MM.1S (cell line): ENCODE results near the gene MYL12A.

Experiments used
- DNase-seq: peaks from one replicate; pipeline ENCODE4 v3.0.0-alpha.2; 2015
- H2AFZ ChIP-seq: fragments of 300-600 bp; sonication (generic); 2 replicates; pipeline ENCODE4 v1.6.0; 2016; ENCODE audit warnings: antibody characterized with exemption, low read length
- H3F3A ChIP-seq: fragments of 300-600 bp; sonication (generic); 2 replicates; pipeline ENCODE4 v1.6.1; 2016; ENCODE audit warnings: mild to moderate bottlenecking, antibody characterized with exemption, low read length, moderate library complexity, mixed read lengths; ENCODE audit not compliant: insufficient read depth
- H3K27ac ChIP-seq: fragments of 300-600 bp; sonication (generic); 2 replicates; pipeline ENCODE4 v1.5.1; 2016; ENCODE audit warnings: mild to moderate bottlenecking, low read length
- H3K27me3 ChIP-seq: fragments of 300-600 bp; sonication (generic); replicated peaks from 2 replicates; pipeline ENCODE4 v1.6.0; 2016; ENCODE audit warnings: low read length; ENCODE audit not compliant: insufficient read depth
- H3K36me3 ChIP-seq: fragments of 300-600 bp; sonication (generic); replicated peaks from 2 replicates; pipeline ENCODE4 v1.6.1; 2016; ENCODE audit warnings: mild to moderate bottlenecking, low read length, mixed read lengths; ENCODE audit not compliant: insufficient read depth
- H3K4me1 ChIP-seq: fragments of 300-600 bp; sonication (generic); 2 replicates; pipeline ENCODE4 v1.6.1; 2016; ENCODE audit warnings: low read length, mixed read lengths
- H3K4me2 ChIP-seq: fragments of 300-600 bp; sonication (generic); 2 replicates; pipeline ENCODE4 v1.6.0; 2016; ENCODE audit warnings: low read depth, low read length
- H3K4me3 ChIP-seq: fragments of 300-600 bp; sonication (generic); 2 replicates; pipeline ENCODE4 v1.5.1; 2016; ENCODE audit warnings: low read length, mixed read lengths
- H3K79me2 ChIP-seq: fragments of 300-600 bp; sonication (generic); 2 replicates; pipeline ENCODE4 v1.6.1; 2016; ENCODE audit warnings: mixed run types, low read length, mixed read lengths
- H3K9ac ChIP-seq: fragments of 300-600 bp; sonication (generic); 2 replicates; pipeline ENCODE4 v1.6.1; 2016; ENCODE audit warnings: low read length, mixed read lengths
- H3K9me2 ChIP-seq: fragments of 300-600 bp; sonication (generic); replicated peaks from 2 replicates; pipeline ENCODE4 v1.6.1; 2016; ENCODE audit warnings: mild to moderate bottlenecking, low read length, mixed read lengths; ENCODE audit not compliant: insufficient read depth
- H3K9me3 ChIP-seq: fragments of 300-600 bp; sonication (generic); replicated peaks from 2 replicates; pipeline ENCODE4 v1.6.1; 2016; ENCODE audit warnings: mild to moderate bottlenecking, low read length, mixed read lengths; ENCODE audit not compliant: insufficient read depth
- H4K20me1 ChIP-seq: fragments of 300-600 bp; sonication (generic); 2 replicates; pipeline ENCODE4 v1.6.1; 2016; ENCODE audit warnings: mild to moderate bottlenecking, low read length, moderate library complexity, mixed read lengths; ENCODE audit not compliant: insufficient read depth
- CTCF ChIP-seq: fragments of 300-600 bp; sonication (generic); IDR thresholded peaks from 2 replicates; pipeline ENCODE4 v1.5.1; 2016; ENCODE audit warnings: antibody characterized with exemption, low read length, mixed read lengths
- EZH2 ChIP-seq: fragments of 300-600 bp; sonication (generic); optimal IDR thresholded peaks from 2 replicates; pipeline ENCODE3; 2017; ENCODE audit warnings: low read depth, mild to moderate bottlenecking, antibody characterized with exemption, low read length, mixed read lengths
- EZH2phosphoT487 ChIP-seq: fragments of 300-600 bp; sonication (generic); IDR thresholded peaks from 2 replicates; pipeline ENCODE4 v1.6.1; 2018; ENCODE audit warnings: antibody characterized with exemption, low read length

The MYL12A gene

GRCh38 chr18:3266062-3266608, 18.5 kb downstream of the MYL12A start:
- Histone ChIP-seq H4K20me1 (peaks cover 5% of the 10 kb centered on the region; the same call in 1 of the 2 replicates), H3K9ac (no peak overlapping the region), H3K9me3 (no peaks in the 10 kb centered on the region), H3K36me3 (no peaks in the 10 kb centered on the region), H3F3A (peaks cover 2% of the 10 kb centered on the region), H3K9me2 (no peaks in the 10 kb centered on the region), H2AFZ (no peak overlapping the region), H3K79me2 (peaks cover 89% of the 10 kb centered on the region), H3K4me2 (no peak overlapping the region), H3K27me3 (no peaks in the 10 kb centered on the region), H3K4me3 (no peak overlapping the region), H3K4me1 (peaks cover 12% of the 10 kb centered on the region; the same call in 1 of the 2 replicates), H3K27ac (no peak overlapping the region)
- TF ChIP-seq CTCF (no peak), EZH2 (no peak), EZH2phosphoT487 (no peak)
- DNase-seq, result no peak

GRCh38 chr18:3268306-3268705, 20.7 kb downstream of the MYL12A start:
- no peak overlapping the region for H3K4me2 ChIP-seq
- H3K9me2 ChIP-seq, result no peaks in the 10 kb centered on the region
- no peak overlapping the region for H3K27ac ChIP-seq
- TF ChIP-seq CTCF, result no peak
- no peak for TF ChIP-seq EZH2phosphoT487
- no peak for TF ChIP-seq EZH2
- no peaks in the 10 kb centered on the region for H3K36me3 ChIP-seq
- H3F3A ChIP-seq, result no peaks in the 10 kb centered on the region
- 0 out of 2 replicates have a peak, but pooled peaks cover 6% of the 10 kb centered on the region for H3K4me1 ChIP-seq
- H3K9me3 ChIP-seq, result no peaks in the 10 kb centered on the region
- peaks cover 5% of the 10 kb centered on the region; the same call in 1 of the 2 replicates for H4K20me1 ChIP-seq
- no peak overlapping the region for H2AFZ ChIP-seq
- no peaks in the 10 kb centered on the region for H3K27me3 ChIP-seq
- peaks cover 84% of the 10 kb centered on the region for H3K79me2 ChIP-seq
- DNase-seq, result no peak
- no peak overlapping the region for H3K9ac ChIP-seq
- no peak overlapping the region for H3K4me3 ChIP-seq

- H3K27ac ChIP-seq, result no peak overlapping the region
- H3K9me3 ChIP-seq, result no peaks in the 10 kb centered on the region
- H3K9ac ChIP-seq, result no peak overlapping the region
- H3K36me3 ChIP-seq, result no peaks in the 10 kb centered on the region
- no peak for DNase-seq
- TF ChIP-seq CTCF (no peak), EZH2phosphoT487 (no peak), EZH2 (no peak)
- H3K4me3 ChIP-seq, result no peak overlapping the region
- H4K20me1 ChIP-seq, result peaks cover 3% of the 10 kb centered on the region; the same call in 1 of the 2 replicates
- H3K4me2 ChIP-seq, result no peak overlapping the region
- no peak overlapping the region for H2AFZ ChIP-seq
- peaks cover 73% of the 10 kb centered on the region for H3K79me2 ChIP-seq
- H3K9me2 ChIP-seq, result no peaks in the 10 kb centered on the region
- no peaks in the 10 kb centered on the region for H3K4me1 ChIP-seq
- no peaks in the 10 kb centered on the region for H3K27me3 ChIP-seq
- H3F3A ChIP-seq, result no peaks in the 10 kb centered on the region
Observed at GRCh38 chr18:3269241-3269913, 21.8 kb downstream of the MYL12A start.
